GM23338 (cell line): ENCODE results near the gene CCDC124. TPM values are rescaled to one million over a fixed set of nuclear protein-coding genes. Genes with fewer than 3 reads are reported as not detected.

Source experiments
- ATAC-seq: fragments of 200-7000 bp; cut with Tn5 transposase; 3 replicates; pipeline ENCODE4 v1.9.1; 2020
- DNase-seq: peaks from one replicate; pipeline ENCODE4 v3.0.0-alpha.2; 2015; ENCODE audit warnings: low spot score
- H2AFZ ChIP-seq: fragments of 200-600 bp; sonication (generic); 2 replicates; pipeline ENCODE4 v1.8.0; 2016; ENCODE audit warnings: antibody characterized with exemption, mild to moderate bottlenecking, moderate library complexity
- H3F3A ChIP-seq: fragments of 200-600 bp; sonication (generic); replicated peaks from 2 replicates; pipeline ENCODE4 v1.8.0; 2017; ENCODE audit warnings: antibody characterized with exemption, mixed run types, low read depth
- H3K27ac ChIP-seq: fragments of 200-600 bp; sonication (generic); 2 replicates; pipeline ENCODE4 v1.6.1; 2016; ENCODE audit warnings: low read depth
- H3K27me3 ChIP-seq: fragments of 200-600 bp; sonication (generic); 2 replicates; pipeline ENCODE4 v1.8.0; 2016; ENCODE audit warnings: mild to moderate bottlenecking, mixed run types, moderate library complexity; ENCODE audit not compliant: insufficient read depth
- H3K36me3 ChIP-seq: fragments of 200-600 bp; sonication (generic); 2 replicates; pipeline ENCODE4 v1.8.0; 2016; ENCODE audit warnings: mild to moderate bottlenecking; ENCODE audit not compliant: insufficient read depth
- H3K4me1 ChIP-seq: fragments of 200-600 bp; sonication (generic); 2 replicates; pipeline ENCODE4 v1.8.0; 2016; ENCODE audit warnings: mild to moderate bottlenecking, moderate library complexity; ENCODE audit not compliant: insufficient read depth
- H3K4me2 ChIP-seq: fragments of 200-600 bp; sonication (generic); 2 replicates; pipeline ENCODE4 v1.7.1; 2017; ENCODE audit warnings: mixed run types
- H3K4me3 ChIP-seq: fragments of 200-600 bp; sonication (generic); 2 replicates; pipeline ENCODE4 v1.6.1; 2016; ENCODE audit warnings: mixed run types
- H3K79me2 ChIP-seq: fragments of 200-600 bp; sonication (generic); replicated peaks from 2 replicates; pipeline ENCODE4 v1.8.0; 2017; ENCODE audit warnings: mild to moderate bottlenecking; ENCODE audit not compliant: insufficient read depth
- H3K9me2 ChIP-seq: fragments of 200-600 bp; sonication (generic); 2 replicates; pipeline ENCODE4 v1.8.0; 2017; ENCODE audit not compliant: insufficient read depth
- H4K20me1 ChIP-seq: fragments of 200-600 bp; sonication (generic); replicated peaks from 2 replicates; pipeline ENCODE4 v1.8.0; 2017; ENCODE audit warnings: mild to moderate bottlenecking; ENCODE audit not compliant: insufficient read depth
- H3K27ac Mint-ChIP-seq: 2 replicates; pipeline ENCODE4 v1.8.0; 2020; ENCODE audit warnings: inconsistent platforms, mild to moderate bottlenecking, moderate library complexity, mixed read lengths
- H3K27me3 Mint-ChIP-seq: 3 replicates; pipeline ENCODE4 v1.8.0; 2022; ENCODE audit warnings: low read depth, mild to moderate bottlenecking, moderate library complexity, mixed read lengths, inconsistent platforms; ENCODE audit not compliant: insufficient read depth, poor library complexity
- H3K36me3 Mint-ChIP-seq: 3 replicates; pipeline ENCODE4 v1.8.0; 2021; ENCODE audit warnings: low read depth, mild to moderate bottlenecking, inconsistent platforms, moderate library complexity, mixed read lengths
- H3K4me1 Mint-ChIP-seq: 3 replicates; pipeline ENCODE4 v1.8.0; 2020; ENCODE audit warnings: mild to moderate bottlenecking, inconsistent platforms, mixed read lengths
- H3K4me3 Mint-ChIP-seq: 3 replicates; pipeline ENCODE4 v1.8.0; 2021; ENCODE audit warnings: moderate library complexity, mild to moderate bottlenecking, inconsistent platforms, mixed read lengths
- H3K9me3 Mint-ChIP-seq: 3 replicates; pipeline ENCODE4 v1.8.0; 2020; ENCODE audit warnings: moderate library complexity, mild to moderate bottlenecking, inconsistent platforms, mixed read lengths
- CREB1 ChIP-seq: fragments of 250-450 bp; sonication (Bioruptor Pico); IDR thresholded peaks from 2 replicates; pipeline ENCODE4 v1.5.0; 2020; ENCODE audit warnings: low read depth, mild to moderate bottlenecking, moderate library complexity
- EZH2 ChIP-seq: fragments of 200-600 bp; sonication (generic); IDR thresholded peaks from one replicate; pipeline ENCODE4 v1.8.0; 2017; ENCODE audit warnings: antibody characterized with exemption, mild to moderate bottlenecking, low read depth; ENCODE audit not compliant: unreplicated experiment
- NANOG ChIP-seq: IDR thresholded peaks from 2 replicates; pipeline ENCODE4 v1.6.1; 2016; ENCODE audit warnings: antibody characterized with exemption, borderline replicate concordance
- STAT1 ChIP-seq: IDR thresholded peaks from one replicate; pipeline ENCODE4 v1.6.1; 2016; ENCODE audit warnings: antibody characterized with exemption; ENCODE audit not compliant: unreplicated experiment
- ZNF331 ChIP-seq: fragments of 250-450 bp; sonication (Bioruptor Pico); IDR thresholded peaks from 2 replicates; pipeline ENCODE4 v1.5.0; 2020; ENCODE audit warnings: low read depth, mild to moderate bottlenecking, moderate library complexity
- polyA plus RNA-seq: library from polyadenylated mRNA; unstranded; fragments of >200 nt; fragmentation: Nextera tagmentation; extraction: Ambion mirVana; gene quantifications from 2 replicates; pipeline ENCODE4 v1.2.1, GENCODE V29; 2016
- total RNA-seq: library from RNA; depleted of rRNA; stranded (reverse); fragments of >200 nt; shearing (Covaris generic); gene quantifications from 2 replicates; pipeline ENCODE4 v1.2.3, GENCODE V29; 2014
- TF ChIP-seq, protein P1 (sequence below): fragments of 250-450 bp; sonication (Bioruptor Pico); IDR thresholded peaks from 2 replicates; pipeline ENCODE4 v1.5.0; 2020; ENCODE audit warnings: mild to moderate bottlenecking, moderate library complexity
- TF ChIP-seq, protein P2 (sequence below): IDR thresholded peaks from 2 replicates; pipeline ENCODE4 v1.6.1; 2016; ENCODE audit warnings: antibody characterized with exemption

CCDC124 gene
- total and polyA plus RNA-seq, 2 experiments from 2014 or later: 56.0 to 182 TPM

DNA sequence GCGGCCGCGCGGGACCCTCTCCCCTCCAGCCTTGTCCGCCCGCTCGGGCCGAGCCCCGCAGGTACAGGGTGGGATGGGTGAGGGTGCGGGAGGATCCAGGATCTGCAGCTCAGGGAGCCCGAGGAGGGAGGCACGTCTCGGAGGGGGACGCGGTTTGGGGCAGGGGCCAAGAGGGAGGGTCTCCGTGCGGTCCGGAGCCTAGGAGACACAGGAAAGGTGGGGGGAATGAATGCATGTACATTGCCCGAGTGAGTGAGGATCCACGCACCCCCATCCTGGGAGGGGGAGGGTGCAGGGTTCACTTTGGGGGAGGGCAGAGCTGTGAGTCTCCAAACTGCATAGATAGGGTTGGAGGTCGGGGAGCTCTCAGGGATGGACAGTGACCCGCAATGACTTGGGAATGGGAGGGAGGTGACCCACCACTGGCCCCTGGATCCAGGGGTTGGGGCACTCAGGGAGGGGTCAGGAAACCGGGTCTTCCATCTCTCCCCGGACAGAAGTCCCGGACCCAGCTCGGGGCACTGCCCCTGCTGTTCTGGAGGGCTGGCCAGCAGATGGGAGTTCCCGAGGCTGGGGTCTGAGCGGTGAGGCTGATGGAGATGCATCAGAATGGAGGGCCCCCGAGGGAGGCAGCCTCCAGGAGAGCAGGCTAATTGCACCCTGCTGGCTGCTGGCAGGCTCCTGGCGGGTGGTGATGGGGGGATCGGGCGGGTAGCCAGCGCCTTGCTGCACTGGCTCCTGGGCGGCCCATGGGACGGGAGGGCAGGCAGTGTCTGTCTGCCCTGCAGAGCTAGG is 34.6 kb downstream of the CCDC124 start (continued):
- TF ChIP-seq, protein P1, sequence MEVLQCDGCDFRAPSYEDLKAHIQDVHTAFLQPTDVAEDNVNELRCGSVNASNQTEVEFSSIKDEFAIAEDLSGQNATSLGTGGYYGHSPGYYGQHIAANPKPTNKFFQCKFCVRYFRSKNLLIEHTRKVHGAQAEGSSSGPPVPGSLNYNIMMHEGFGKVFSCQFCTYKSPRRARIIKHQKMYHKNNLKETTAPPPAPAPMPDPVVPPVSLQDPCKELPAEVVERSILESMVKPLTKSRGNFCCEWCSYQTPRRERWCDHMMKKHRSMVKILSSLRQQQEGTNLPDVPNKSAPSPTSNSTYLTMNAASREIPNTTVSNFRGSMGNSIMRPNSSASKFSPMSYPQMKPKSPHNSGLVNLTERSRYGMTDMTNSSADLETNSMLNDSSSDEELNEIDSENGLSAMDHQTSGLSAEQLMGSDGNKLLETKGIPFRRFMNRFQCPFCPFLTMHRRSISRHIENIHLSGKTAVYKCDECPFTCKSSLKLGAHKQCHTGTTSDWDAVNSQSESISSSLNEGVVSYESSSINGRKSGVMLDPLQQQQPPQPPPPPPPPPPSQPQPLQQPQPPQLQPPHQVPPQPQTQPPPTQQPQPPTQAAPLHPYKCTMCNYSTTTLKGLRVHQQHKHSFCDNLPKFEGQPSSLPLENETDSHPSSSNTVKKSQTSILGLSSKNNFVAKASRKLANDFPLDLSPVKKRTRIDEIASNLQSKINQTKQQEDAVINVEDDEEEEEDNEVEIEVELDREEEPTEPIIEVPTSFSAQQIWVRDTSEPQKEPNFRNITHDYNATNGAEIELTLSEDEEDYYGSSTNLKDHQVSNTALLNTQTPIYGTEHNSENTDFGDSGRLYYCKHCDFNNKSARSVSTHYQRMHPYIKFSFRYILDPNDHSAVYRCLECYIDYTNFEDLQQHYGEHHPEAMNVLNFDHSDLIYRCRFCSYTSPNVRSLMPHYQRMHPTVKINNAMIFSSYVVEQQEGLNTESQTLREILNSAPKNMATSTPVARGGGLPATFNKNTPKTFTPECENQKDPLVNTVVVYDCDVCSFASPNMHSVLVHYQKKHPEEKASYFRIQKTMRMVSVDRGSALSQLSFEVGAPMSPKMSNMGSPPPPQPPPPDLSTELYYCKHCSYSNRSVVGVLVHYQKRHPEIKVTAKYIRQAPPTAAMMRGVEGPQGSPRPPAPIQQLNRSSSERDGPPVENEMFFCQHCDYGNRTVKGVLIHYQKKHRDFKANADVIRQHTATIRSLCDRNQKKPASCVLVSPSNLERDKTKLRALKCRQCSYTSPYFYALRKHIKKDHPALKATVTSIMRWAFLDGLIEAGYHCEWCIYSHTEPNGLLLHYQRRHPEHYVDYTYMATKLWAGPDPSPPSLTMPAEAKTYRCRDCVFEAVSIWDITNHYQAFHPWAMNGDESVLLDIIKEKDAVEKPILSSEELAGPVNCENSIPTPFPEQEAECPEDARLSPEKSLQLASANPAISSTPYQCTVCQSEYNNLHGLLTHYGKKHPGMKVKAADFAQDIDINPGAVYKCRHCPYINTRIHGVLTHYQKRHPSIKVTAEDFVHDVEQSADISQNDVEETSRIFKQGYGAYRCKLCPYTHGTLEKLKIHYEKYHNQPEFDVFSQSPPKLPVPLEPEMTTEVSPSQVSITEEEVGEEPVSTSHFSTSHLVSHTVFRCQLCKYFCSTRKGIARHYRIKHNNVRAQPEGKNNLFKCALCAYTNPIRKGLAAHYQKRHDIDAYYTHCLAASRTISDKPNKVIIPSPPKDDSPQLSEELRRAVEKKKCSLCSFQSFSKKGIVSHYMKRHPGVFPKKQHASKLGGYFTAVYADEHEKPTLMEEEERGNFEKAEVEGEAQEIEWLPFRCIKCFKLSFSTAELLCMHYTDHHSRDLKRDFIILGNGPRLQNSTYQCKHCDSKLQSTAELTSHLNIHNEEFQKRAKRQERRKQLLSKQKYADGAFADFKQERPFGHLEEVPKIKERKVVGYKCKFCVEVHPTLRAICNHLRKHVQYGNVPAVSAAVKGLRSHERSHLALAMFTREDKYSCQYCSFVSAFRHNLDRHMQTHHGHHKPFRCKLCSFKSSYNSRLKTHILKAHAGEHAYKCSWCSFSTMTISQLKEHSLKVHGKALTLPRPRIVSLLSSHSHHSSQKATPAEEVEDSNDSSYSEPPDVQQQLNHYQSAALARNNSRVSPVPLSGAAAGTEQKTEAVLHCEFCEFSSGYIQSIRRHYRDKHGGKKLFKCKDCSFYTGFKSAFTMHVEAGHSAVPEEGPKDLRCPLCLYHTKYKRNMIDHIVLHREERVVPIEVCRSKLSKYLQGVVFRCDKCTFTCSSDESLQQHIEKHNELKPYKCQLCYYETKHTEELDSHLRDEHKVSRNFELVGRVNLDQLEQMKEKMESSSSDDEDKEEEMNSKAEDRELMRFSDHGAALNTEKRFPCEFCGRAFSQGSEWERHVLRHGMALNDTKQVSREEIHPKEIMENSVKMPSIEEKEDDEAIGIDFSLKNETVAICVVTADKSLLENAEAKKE (CRISPR knock-in tag): no peak
- TF ChIP-seq ZNF331 (no peak), NANOG (no peak), CREB1 (CRISPR knock-in tag) (no peak), STAT1 (no peak), EZH2 (no peak)
- TF ChIP-seq, protein P2, sequence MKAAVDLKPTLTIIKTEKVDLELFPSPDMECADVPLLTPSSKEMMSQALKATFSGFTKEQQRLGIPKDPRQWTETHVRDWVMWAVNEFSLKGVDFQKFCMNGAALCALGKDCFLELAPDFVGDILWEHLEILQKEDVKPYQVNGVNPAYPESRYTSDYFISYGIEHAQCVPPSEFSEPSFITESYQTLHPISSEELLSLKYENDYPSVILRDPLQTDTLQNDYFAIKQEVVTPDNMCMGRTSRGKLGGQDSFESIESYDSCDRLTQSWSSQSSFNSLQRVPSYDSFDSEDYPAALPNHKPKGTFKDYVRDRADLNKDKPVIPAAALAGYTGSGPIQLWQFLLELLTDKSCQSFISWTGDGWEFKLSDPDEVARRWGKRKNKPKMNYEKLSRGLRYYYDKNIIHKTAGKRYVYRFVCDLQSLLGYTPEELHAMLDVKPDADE: no peak

DNA sequence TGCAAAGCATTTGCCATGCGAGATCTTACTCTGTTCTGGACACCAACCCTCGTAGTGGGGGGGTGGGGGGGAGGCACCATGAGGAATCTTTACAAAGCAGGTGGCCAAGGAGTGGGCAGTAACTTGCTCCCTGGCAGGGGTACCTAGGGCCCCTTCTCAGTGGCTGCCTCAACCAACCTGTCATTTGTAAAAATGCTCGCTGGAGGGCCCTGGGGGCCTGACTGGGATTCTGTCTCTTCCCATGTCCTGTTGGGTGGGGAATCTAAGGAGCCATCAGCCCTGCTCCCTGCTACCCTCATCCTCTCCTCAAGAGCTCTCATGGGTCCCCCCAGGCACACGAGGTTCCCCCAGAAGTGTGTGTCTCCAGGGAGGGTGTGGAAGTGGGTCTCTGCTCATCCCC is 35.5 kb downstream of the CCDC124 start:
- H3K36me3 Mint-ChIP-seq: no peaks in the 10 kb centered on the region

More for the DNA sequence above, 35.5 kb downstream of the CCDC124 start:
- H3K27me3 ChIP-seq: peaks cover 13% of the 10 kb centered on the region; the same call in 1 of the 2 replicates
- H3K4me2 ChIP-seq: no peak overlapping the region
- Mint-ChIP-seq H3K27ac (no peak overlapping the region), H3K9me3 (no peaks in the 10 kb centered on the region; the same call in 2 of the 3 replicates), H3K4me3 (no peak overlapping the region), H3K4me1 (peaks cover 9% of the 10 kb centered on the region), H3K27me3 (peaks cover 21% of the 10 kb centered on the region)
- no peak overlapping the region for H2AFZ ChIP-seq
- H4K20me1 ChIP-seq: no peaks in the 10 kb centered on the region; the same call in 1 of the 2 replicates
- no peak for ATAC-seq
- no peaks in the 10 kb centered on the region for H3K9me2 ChIP-seq
- H3K4me3 ChIP-seq: no peak overlapping the region
- TF ChIP-seq NANOG: no peak
- no peak for TF ChIP-seq EZH2
- H3F3A ChIP-seq: no peaks in the 10 kb centered on the region
- DNase-seq: no peak
- H3K36me3 ChIP-seq: no peaks in the 10 kb centered on the region
- peaks cover 5% of the 10 kb centered on the region; the same call in 1 of the 2 replicates for H3K4me1 ChIP-seq
- no peaks in the 10 kb centered on the region for H3K79me2 ChIP-seq
- no peak overlapping the region for H3K27ac ChIP-seq
